Erythroblast (primary cell): Measurements from ENCODE around the gene HPS5.
"Not testable (repeated sequence)": the region's sequence is repeated elsewhere in the genome, so short reads cannot be mapped to it uniquely, and the experiment has no call there.

Experiments
- DNase-seq, 2 experiments: peaks; one replicate each; lab custom pipeline; 2025; lab: John Stamatoyannopoulos, UW
- GATA1 ChIP-seq: IDR thresholded peaks from 2 replicates; pipeline ENCODE4 v1.6.1; 2011; ENCODE audit warnings: low read depth, mild to moderate bottlenecking, control low read depth, low read length, moderate library complexity
- POLR2A ChIP-seq: IDR thresholded peaks from 2 replicates; pipeline ENCODE4 v1.6.1; 2011; ENCODE audit warnings: mild to moderate bottlenecking, low read length

Gene HPS5

DNA sequence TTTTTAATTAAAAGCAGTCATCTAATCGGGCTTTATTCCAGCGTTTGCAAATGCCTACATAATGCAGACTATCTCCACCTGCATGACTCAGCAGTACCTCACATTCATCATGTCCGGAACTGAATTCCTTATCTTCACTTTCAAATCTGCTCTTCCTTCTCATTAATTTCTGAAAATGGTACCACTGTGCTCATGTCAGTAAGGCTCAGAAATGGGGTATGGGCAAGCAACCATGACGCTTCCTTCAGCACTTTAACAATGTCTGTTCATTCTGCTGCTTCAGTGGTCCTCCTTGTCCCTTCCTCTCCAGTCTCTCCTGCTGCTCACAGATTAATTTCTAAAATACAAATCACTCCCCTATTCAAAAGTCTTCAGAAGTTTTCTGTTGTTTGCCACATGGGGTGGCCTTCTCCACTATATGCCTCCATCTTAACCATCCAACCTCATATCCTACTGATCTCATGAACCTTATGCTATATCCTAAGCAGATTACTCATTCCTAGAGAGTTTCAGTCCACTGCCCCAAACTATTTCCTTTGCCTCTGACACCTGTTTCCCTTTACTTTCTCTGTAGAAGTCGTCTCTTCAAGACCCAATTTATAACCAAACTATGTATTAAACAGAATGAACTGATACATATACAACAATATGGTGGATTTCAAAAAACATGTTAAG lies 7.4 kb upstream of the HPS5 start:
- no peak for TF ChIP-seq POLR2A
- TF ChIP-seq GATA1, result no peak
- DNase-seq, result peak; percentile 68 to 74

DNA sequence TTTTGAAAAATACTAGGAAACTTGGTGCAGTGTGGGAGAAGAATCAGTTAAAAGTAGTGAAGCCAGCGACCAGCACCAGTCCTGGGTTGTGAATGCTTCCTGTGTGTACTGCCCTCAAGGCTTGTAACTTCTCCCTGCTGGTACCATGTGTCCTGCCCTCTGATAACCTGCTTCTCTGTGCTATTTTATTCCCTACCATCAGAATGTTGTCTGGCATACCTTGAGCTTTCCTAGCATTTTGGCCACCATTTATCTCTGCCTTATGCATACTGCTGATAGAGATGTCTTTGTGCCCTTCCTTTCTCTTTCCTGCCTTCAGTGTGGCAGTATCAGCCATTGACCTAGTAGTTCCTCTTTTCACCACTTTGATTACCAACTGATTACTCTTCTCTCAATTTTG lies 2.4 kb upstream of the HPS5 start:
- peak; percentile 15 to 47 for DNase-seq
- TF ChIP-seq POLR2A (no peak), GATA1 (no peak)

DNA sequence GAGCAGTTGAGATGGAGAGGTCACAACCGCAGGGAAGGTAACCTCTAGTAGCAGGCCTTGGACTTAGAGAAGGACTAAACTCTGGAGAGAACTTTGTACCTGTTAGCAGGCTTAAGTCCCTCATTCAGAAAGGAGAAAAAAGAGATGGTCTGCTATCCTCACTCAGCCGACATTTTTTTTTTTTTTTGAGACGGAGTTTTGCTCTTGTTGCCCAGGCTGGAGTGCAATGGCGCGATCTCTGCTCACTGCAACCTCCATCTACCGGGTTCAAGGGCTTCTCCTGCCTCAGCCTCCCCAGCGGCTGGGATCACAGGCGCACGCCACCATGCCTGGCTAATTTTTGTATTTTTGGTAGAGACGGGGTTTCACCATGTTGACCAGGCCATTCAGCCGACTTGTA lies 1.9 kb upstream of the HPS5 start:
- not testable (repeated sequence) for DNase-seq

DNA sequence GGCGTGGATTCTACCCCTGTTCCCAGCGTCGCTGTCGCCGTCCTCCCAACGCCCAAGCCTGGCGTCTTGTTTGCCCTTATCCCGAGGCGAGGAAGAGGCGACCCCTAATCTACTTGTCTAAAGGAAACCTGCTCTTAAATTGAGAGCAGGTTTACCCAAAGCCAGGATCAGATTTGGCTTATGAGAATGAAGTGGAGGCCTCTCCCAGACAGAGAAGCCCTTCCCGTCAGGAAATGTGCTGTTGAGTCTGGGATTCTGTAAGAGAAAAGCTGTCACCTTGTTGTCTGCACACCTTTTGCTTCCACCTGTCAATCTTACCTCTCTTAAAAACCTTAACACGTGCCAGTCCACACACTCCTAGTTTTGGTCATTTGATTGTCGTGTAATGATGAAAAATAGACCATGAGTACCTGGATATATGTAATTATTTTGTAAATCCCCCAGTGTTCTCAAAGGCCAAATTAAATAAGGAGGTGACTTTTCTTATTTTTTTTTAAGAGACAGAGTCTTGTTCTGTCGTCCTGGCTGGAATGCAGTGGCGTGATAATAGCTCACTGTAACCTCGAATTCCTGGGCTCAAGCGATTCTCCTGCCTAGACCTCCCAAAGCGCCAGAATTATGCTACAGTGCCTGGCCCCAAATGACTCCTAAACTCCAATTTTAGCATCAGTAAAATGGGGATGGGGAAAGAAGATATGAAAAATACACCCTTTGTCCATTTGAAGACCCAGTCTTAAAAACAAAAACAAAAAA lies 1.1 kb upstream of the HPS5 start:
- DNase-seq, result peak; percentile 21 to 71
- no peak for TF ChIP-seq POLR2A
- TF ChIP-seq GATA1, result no peak

DNA sequence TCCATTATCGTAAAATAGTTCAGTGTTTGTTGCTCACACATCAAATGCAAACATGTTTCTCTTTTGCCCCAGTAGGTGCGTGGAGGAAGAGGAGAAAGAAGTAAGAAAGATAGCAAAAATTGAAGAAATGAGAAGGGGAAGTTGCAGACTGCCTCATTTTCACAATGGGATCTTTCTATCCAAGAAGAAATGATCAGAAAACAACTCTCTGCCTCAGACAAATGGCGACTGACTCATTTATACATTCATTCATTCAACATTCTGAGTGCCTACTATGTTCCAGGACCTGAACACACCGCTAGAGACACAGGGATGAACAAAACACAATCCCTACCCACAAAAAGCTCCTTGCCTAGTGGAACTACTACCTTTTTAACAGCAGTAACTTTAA lies 367 bp downstream of the HPS5 start:
- TF ChIP-seq POLR2A, result no peak
- no peak for DNase-seq

DNA sequence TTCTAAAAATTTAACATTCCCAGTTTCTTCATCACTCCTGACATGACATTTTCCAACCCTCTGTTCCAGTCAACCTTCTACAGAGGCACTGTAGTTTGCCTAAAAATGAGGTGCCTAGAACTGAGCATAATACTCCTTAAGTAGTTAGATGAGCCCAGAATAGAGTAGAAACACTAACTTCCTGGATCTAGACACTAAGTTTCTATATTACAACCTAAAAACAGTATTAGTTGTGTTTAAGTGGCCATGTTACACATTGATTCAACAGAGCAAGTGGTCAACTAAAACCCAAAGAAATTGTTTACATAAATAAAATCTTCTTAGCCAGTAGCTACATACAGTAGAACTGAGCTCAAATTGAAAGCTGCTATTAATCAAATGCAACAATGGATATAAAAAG lies 1.3 kb downstream of the HPS5 start:
- TF ChIP-seq GATA1 (no peak), POLR2A (no peak)

DNA sequence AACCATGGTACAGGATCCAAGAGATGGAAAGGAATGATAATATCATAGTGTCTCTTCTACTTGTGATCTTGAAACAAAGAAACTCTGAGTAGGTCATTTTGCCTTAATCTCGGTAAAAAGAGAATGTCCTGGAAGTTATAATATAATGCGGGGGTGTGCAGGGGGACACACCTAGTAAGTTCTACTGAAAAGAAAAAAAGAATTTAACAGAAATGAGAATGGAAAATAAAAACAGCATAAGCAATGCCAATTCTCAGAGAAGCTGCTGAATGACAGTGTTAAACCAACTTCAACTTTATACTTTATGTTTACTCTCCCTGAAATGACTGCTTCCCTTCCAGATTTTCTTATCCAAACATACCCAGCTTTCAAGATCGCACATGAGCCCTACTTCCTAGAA lies 2.0 kb downstream of the HPS5 start:
- no peak for TF ChIP-seq POLR2A
- no peak for TF ChIP-seq GATA1
- DNase-seq, result no peak

More for the DNA sequence above, 1.3 kb downstream of the HPS5 start:
- no peak for DNase-seq

DNA sequence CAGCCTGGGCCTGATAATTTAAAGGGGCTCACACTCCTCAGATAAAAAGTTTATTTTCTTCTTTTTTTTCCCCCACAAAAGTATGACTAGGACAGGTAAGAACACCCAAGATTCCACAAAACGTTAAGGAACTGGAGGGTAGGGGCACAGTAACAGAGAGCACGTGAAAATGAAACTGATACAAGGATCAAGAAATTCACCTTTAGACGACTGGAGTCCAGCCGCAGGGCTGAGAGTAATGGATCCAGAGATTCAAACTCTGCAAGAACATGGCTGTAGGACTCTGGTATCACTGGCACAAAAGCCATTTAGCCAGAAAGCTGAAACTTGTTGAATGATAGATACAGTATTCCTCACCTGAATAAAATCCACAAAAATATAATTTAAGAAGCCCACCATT lies 4.4 kb downstream of the HPS5 start:
- no peak for TF ChIP-seq POLR2A
- no peak for TF ChIP-seq GATA1

DNA sequence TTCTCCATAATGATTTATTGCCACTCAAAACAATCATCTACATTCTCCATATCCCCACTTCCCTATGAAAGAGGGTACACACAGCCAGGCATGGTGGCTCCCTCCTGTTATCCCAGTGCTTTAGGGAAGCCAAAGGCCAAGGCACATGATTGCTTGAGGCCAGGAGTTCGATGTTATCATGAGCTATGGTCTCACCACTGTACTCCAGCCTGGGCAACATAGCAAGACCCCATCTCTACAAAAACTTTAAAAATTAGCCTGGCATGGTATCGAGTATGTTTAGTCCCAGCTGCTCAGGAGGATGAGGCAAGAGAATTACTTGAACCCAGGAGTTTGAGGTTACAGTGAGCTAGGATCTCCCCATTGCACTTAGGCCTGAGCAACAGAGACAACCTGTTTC lies 6.0 kb downstream of the HPS5 start:
- no peak for DNase-seq
- TF ChIP-seq POLR2A (no peak), GATA1 (no peak)

More for the DNA sequence above, 4.4 kb downstream of the HPS5 start:
- no peak for DNase-seq

DNA sequence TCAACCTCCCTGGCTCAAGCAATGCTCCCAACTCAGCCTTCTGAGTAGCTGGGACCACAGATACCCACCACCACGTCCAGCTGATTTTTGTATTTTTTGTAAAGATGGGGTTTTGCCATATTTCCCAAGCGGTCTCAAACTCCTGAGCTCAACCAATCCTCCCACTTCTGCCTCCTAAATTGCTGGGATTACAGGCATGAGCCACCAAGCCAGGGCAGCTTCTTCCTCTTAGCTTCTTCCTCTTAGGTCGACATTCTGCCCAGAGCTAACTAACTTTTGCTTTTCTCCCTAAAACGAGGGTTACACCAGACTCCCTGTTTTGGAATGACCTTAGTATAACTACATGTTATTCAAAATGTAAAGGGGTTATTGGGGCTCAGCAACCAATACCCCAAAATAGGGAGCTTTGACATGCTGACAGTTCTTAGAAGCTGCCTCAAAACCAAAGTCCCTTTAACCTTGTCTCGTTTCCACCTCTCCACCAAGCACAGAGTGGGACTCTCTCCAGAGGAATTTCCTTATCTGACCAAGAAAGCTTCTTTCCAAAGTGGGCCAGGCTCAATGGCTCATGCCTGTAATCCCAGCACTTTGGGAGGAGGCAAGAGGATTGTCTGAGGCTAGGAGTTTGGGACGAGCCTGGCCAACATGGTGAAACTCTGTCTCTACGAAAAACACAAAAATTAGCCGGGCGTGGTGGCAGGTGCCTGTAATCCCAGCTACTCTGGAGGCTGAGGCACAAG lies 7.0 kb downstream of the HPS5 start:
- no peak for DNase-seq
- TF ChIP-seq POLR2A (no peak), GATA1 (no peak)

DNA sequence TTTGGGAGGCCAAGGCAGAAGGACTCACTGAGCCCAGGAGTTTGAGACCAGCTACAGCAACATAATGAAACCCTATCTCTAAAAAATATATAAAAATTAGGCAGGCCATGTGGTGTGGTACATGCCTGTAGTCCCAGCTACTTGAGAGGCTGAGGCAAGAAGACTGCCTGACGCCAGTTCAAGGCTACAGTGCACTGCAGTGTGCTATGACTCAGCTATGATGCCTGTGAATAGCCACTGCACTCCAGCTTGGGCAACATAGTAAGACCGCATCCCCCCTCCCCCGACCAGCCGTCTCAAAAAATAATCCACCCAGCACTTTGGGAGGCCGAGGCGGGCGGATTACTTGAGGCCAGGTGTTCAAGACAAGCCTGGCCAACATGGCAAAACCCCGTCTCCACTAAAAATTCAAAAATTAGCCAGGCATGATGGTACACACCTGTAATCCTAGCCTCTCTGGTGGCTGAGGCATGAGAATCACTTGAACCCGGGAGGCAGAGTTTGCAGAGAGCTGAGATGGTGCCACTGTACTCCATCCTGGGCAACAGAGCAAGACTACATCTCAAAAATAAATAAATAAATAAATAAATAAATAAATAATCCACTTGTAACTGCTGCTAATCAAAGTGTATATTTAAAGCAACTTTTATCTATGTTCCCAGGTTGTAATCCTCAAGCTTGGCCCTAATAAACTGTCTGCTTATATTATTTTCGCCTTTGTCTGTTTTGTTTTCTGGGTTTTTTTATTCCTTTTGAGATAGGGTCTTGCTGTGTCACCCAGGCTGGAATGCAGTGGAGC lies 7.8 kb downstream of the HPS5 start:
- TF ChIP-seq POLR2A, result no peak
- TF ChIP-seq GATA1, result no peak

DNA sequence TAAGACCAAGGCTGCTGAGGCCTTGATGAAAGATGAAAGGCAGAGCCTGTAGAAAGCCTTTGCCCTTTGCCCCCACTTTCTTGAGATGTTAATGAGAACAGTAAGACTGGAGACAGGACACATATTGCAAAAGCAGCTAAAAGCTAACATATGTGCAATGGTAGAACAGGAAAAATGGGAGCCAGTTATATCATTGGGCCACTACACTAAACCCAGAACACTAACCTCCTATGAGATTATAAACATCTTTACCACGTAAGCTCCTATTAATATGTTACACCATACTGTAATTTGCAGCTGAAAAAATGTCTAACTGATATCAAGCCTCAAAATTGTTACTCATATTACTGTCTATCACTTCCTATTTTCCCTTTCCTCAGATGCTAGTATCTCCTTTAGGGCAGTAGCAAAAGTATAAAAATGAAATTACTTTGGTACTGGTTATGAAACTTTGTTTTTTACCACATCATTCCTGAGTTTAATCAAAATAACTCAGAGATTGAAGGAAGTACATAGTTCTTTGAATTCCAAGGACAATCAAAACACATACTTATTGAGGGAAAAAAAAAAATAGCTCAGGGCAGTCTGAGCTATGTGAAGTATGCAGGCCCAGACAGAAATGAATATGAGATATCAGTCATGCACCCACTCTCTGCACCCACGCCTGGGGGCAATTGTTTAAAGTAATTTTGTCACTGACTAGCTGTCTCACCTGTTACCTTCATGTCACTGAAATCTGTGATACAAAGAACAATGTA lies 9.1 kb downstream of the HPS5 start:
- TF ChIP-seq GATA1 (no peak), POLR2A (no peak)
- DNase-seq, result no peak

More for the DNA sequence above, 7.8 kb downstream of the HPS5 start:
- peak in 1 of 2 experiments; percentile 25 for DNase-seq

DNA sequence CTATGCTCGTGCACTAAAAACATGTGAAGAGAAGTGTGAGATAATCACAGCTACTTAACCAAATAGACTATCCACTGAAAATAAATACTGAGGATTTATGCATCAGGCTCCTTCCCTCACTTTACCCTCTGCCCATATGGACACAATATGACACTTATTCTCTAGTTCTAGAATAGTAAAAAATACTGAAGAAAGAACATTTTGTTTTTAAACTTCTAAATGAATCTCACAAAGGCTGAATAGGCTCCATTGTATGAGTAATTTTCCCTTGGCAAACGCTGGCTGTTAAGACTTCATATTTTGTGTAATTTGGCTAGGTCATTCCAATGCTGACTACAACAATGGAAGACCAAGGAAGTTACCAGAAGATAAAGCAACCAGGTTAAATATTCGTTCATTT lies 9.9 kb downstream of the HPS5 start:
- DNase-seq, result no peak
- TF ChIP-seq GATA1, result no peak
- no peak for TF ChIP-seq POLR2A
